A673 (cell line): ENCODE results near the gene FNIP1.

Source experiments
- CTCF ChIP-seq: fragments of 300-800, 200-600 bp; sonication (generic); conservative IDR thresholded peaks from 2 replicates; pipeline ENCODE4 v1.5.1; 2017; ENCODE audit warnings: low read depth, mild to moderate bottlenecking, antibody characterized with exemption, low read length, moderate library complexity, mixed read lengths
- EZH2 ChIP-seq: fragments of 200-600 bp; sonication (generic); IDR thresholded peaks from 2 replicates; pipeline ENCODE4 v1.6.1; 2017; ENCODE audit warnings: borderline replicate concordance, low read depth, mild to moderate bottlenecking, mixed read lengths, antibody characterized with exemption, low read length; ENCODE audit not compliant: poor library complexity, severe bottlenecking

- TF ChIP-seq CTCF (no peak), EZH2 (no peak)
Observed at GRCh38 chr5:131795879-131796792, 681 bp downstream of the FNIP1 start.
